ENCODE data around the gene DMRTC2.

Gene DMRTC2

GRCh38 chr19:41892173-41892902 is 47.5 kb downstream of the DMRTC2 start:
- DNase-seq = no peak

- peak in 1 of 2 donors; percentile 17 for DNase-seq
Observed at GRCh38 chr19:41893899-41894298, 49.1 kb downstream of the DMRTC2 start.

GRCh38 chr19:41894350-41894749 is 49.5 kb downstream of the DMRTC2 start:
- no peak for DNase-seq

- no peak for DNase-seq
Observed at GRCh38 chr19:41895745-41896580, 51.1 kb downstream of the DMRTC2 start.

GRCh38 chr19:41896581-41896942 is 51.7 kb downstream of the DMRTC2 start:
- DNase-seq = no peak

- DNase-seq = no peak
Observed at GRCh38 chr19:41897181-41897580, 52.3 kb downstream of the DMRTC2 start.

- no peak for DNase-seq
Observed at GRCh38 chr19:41897820-41898219, 53.0 kb downstream of the DMRTC2 start.

- no peak for DNase-seq
Observed at GRCh38 chr19:41898235-41898634, 53.4 kb downstream of the DMRTC2 start.

Measured in inflammatory macrophage treated with lipopolysaccharide for 1 hour (primary cell).